NCI-H2029 (cell line): ENCODE data around the gene CCDC121.
"Not testable (repeated sequence)": the region's sequence is repeated elsewhere in the genome, so short reads cannot be mapped to it uniquely, and the experiment has no call there.

Experiments used
- DNase-seq: peaks from one replicate; lab custom pipeline; 2025; lab: John Stamatoyannopoulos, UW

CCDC121 gene

DNA sequence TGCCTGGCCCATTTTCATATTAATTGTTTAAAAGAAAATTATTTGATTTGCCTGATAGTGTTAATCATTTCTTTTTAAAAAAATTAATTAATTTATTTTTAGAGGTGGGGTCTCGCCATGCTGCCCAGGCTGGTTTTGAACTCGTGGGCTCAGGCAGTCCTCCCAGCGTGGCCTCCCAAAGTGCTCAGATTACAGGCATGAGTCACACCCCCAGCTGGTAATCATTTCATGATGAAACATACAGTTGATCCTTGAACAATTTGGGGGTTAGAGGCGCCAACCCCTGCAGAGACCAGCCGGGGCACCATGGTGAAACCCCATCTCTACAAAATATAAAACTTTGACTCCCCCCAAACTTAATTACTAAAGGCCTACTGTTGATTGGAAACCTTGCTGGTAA is 8.0 kb upstream of the CCDC121 start:
- no peak for DNase-seq

DNA sequence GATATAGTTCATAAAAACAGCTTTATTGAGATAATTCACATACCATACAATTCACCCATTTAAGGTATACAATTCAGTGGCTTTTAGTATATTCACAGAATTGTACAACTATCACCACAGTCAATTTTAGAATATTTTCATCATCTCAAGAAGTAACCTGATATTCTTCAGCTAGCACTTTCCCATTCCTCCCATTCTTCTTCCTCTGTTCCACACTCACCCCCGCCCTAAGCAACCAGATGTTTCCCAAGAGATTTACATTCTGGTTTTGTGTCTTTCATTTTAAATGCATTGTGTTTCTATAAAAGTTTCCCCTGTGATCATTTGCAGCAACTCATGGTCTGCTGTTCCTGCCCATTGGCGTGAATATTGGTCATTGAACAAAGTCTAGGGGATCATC is 5.5 kb upstream of the CCDC121 start:
- no peak for DNase-seq

DNA sequence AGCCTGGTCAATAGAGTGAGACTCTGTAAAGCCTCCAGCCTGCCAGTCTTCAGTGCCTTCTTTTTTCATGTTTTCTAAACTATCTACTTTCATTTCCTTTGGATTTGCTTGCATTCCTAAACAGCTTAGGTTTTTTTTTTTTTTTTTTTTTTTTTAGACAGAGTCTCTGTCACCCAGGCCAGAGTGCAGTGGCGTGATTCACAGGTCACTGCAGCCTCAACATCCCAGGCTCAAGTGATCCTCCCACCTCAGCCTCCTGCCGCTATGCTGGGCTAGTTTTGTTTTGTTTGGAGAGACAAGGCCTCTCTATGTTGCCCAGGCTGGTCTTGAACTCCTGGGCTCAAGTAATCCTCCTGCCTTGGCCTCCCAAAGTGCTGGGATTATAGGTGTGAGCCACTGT is 1.4 kb upstream of the CCDC121 start:
- not testable (repeated sequence) for DNase-seq

DNA sequence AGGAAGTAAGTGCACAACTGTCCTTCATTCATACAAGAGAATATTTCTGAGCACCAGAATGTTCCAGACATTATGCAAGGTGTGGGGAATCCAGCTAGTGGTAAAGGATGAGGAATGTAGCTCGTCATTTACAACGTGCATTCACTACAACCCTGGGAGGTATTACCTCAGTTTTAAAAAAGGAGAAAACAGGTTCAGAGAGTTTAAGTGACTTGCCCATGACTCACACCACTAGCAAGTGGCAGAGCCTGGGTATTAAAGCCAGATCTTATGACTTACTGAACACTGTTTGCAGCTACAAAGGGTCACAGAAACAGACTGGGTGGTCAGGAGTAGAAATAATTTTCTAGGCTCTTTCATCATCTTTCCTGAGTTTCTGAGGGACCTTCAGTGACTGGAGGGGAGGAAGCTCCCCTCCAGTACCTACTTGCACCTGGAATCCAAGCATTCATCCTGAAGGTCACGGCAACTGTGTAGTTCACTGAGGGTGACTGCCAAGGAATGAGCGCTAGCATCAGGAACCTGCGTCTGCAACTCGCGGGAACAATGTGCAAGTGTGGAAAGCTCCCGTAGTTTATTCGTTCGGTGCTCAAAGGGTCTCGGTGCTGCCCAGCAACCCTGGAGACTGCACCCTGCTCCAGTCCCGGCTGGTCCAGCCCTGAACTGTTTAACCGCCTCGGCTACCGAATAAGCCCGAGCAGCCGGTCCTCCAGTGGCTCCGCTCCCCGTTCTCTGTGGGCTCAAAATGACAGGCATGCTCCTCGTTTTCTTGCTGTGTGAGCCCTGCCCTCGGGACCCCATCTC is 647 bp downstream of the CCDC121 start:
- DNase-seq: no peak

DNA sequence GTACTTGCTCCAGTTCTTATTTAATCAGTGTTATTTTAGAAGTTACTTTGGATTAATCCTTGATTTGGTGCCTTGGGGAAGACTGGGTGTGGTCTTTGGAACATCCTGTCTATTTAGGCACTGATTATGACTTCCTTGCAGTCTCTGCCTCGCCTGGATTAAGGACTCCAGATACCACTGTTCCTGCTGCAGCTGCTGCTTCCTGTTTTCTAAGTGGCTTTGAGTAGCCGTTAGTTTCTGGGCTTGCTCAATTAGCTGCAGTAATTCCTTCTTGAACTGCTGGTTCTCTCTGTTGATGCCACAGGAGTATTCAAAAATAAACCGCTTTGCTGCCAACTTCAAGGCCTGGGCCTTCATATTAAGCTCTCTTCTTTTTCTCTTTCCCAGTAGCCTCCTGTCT is 1.9 kb downstream of the CCDC121 start:
- not testable (repeated sequence) for DNase-seq

DNA sequence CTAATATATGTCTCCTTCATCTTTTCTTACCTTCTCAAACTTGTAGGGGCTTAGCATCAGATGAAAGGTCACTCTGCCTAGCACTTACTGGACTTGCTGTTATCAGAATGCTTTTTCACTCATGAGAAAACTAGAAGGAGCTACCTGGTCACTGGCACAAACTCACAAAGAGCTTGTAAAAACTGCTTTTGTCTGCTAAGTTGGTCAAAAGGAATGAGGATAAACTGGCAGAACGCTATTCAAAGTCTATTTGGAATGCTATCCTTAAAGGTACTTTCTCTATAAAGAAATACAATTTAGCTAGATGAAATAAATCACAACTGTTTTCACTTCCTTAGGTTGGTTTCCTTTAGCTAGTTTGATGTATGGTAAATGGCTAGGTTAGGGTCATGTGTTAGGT is 2.5 kb downstream of the CCDC121 start:
- not testable (repeated sequence) for DNase-seq

DNA sequence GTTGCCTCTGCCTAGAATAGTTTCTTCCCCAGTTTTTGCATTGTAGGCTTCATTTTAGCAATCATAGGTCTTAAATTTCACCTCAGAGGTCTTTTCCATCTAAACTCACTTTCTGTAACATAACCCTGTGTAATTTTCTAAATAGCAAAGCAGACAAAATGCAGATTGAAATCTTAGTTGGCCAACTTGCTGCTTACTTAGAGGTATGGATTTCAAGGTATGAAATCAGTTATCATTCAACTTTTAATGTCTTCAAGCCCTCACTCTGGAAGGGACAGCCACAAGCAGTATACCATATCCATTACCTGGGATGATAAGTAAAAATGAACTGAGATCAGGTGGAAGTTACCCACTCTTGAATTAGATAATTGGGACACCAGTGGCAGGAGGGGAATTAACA is 3.9 kb downstream of the CCDC121 start:
- DNase-seq: no peak

DNA sequence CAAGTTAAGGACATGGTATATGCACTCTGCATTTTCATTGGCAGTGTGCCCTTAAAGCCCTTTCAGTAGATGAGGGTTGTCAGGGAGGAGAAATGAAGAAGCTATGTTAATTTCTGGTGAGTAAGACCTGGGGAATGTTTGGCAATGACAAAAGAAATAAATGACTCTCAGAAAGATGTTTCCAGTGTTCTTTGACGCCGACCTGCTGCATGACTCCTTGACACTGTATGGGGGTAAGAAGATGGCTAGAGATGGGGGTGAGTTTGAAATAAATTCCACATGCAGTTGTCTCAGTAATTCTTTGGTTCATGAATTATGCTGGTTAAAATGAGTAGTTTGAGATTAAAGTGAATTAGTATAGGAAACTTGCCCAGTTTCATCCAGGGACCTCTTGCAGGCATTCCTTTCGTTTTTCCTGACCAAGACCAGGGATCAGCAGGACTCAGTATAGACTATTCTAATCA is 5.9 kb downstream of the CCDC121 start:
- no peak for DNase-seq

DNA sequence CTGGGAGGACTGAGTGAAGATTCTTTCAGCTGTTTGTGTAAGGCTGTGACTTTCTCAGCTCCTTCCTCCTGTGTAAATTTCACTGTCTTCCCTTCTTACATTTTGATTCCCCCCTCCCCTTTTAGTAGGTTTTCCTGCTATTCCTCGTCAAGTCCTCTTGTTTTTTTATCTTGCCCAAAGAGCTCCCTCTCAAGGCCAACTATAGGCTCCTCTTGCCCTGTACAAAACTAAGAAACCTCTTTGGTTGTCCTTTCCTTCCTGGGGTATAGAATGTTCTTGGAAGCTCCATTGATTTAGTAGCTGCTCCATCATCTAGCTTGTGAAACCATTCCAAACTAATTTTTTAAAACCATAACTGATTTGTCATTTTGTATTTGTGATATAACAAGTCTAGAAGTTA is 7.3 kb downstream of the CCDC121 start:
- no peak for DNase-seq

DNA sequence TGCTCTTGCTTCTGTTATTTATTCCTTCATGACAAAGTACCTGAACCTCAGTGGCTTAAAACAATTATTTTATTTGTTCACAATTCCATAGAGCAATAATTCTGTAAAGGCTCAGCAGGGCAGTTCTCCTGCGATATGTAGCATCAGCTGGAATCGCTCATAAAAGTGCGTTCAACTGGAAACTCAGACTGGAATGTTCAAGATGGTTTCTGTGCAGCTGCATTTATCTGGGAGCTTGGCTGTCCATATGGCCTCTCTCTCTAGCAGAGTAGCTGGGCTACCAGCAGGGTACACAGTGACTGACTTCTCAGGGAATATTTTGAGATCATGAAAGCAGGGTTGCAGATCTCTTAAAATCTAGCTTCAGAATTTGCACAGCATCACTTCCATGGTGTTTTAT is 13.5 kb downstream of the CCDC121 start:
- DNase-seq: no peak

DNA sequence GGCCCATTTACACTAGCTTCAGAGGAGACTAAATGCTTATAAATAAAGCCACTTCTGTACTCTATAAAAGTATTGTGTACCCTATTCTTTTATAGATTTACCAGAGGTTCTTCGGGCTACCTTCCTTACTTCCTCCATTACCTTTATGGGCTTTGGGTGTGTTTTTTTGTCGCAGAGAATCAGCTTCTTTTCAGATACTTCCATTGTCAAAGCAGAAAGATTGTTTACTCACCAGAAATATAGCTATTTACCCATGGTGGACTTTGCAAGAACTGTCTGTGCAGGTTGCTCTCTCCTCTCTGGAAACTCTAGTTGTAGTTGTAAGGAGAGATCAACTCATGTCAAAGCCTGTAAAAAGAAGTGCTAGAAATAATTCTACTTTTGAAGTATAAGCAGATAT is 14.8 kb downstream of the CCDC121 start:
- no peak for DNase-seq

DNA sequence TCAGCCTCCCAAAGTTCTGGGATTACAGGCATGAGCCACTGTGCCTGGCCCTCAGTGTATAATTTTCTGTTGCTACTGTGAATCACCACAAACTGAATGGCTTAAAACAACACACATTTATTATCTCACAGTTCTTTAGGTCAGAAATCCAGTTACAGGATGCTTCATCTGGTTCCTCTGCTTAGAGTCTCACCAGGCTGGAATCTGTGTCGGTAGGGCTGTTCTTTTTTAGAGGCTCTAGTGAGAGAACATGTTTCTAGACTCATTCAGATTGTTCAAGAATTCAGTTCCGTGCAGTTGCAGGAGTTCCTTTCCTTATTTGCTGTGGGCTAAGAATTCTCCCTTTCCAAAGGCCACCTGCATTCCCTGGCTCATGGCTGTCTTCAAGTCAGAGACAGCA is 22.2 kb downstream of the CCDC121 start:
- DNase-seq: no peak

DNA sequence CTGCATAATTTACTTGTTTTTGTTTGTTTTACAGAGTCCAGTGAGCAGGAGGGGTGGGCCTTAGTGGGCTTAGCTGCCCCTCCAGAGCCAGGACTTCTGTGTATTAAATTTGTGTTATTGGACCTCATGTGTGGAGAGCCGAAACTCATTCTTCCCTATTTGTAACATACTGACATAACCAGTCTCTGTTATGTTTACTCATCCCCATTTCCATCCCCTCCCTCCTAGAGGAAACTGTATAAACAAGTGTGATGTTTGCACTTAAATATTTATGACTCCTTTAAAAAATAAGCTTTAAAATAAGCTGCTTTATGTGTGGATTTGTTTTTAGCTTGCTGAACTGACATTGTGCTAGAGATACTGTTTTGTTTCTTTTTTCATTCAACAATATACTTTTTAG is 32.2 kb downstream of the CCDC121 start:
- DNase-seq: no peak

DNA sequence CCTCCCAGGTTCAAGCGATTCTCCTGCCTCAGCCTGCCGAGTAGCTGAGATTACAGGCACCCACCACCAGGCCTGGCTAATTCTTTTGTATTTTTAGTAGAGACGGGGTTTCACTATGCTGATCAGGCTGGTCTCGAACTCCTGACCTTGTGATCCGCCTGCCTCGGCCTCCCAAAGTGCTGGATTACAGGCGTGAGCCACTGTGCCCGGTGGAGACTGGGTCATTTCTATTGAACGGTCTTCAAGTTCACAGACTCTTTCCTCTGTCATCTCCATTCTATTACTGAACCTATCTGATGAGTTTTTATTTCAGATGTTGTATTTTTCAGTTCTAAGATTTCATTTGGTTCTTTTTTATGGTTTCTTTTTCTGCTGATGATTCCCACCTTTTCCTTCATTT is 33.4 kb downstream of the CCDC121 start:
- not testable (repeated sequence) for DNase-seq

DNA sequence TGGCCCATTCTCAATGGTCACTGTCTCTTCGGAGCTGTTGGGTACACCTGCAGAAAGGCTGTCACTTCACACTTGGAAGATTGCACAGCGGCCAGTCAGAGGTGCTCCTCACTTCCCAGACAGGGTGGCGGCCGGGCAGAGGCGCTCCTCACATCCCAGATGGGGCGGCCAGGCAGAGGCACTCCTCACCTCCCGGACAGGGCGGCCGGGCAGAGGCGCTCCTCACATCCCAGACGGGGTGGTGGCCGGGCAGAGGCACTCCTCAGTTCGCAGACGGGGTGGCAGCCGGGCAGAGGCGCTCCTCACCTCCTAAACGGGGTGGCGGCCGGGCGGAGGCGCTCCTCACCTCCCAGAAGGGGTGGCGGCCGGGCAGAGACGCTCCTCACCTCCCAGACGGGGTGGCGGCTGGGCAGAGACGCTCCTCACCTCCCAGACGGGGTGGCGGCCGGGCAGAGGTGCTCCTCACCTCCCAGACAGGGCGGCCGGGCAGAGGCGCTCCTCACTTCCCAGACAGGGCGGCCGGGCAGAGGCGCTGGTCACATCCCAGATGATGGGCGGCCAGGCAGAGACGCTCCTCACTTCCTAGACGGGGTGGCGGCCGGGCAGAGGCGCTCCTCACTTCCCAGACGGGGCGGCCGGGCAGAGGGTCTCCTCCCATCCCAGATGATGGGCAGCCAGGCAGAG is 34.6 kb downstream of the CCDC121 start:
- DNase-seq: not testable (repeated sequence)

DNA sequence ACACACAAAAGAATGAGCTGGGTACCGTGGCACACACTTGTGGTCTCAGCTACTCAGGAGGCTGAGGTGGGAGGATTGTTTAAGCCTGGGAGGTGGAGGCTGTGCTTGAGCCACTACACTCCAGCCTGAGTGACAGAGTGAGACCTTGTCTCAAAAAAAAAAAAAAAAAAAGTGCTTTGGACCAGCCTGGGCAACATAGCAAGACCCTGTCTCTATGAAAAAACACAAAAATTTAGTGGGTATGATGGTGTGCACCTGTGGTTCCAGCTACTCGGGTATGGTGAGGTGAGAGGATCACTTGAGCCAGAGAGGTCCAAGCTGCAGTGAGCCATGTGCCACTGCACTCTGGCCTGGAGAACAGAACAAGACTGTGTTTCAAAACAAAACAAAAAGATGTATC is 35.6 kb downstream of the CCDC121 start:
- DNase-seq: no peak

DNA sequence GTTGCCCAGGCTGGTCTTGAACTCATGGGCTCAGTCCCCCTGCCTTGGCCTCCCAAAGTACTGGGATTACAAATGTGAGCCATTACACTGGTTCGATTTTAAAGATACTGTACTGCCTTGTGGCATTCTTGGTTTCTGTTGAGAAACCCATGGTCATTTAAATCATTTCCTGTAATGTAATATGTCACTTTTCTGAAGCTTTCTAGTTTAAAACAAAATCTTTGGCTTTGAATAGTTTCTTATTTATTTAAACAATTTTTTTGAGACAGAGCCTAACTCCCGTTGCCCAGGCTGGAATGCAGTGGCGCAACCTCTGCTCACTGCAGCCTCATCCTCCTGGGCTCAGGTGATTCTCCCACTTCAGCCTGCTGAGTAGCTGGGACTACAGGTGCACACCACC is 37.1 kb downstream of the CCDC121 start:
- DNase-seq: no peak

DNA sequence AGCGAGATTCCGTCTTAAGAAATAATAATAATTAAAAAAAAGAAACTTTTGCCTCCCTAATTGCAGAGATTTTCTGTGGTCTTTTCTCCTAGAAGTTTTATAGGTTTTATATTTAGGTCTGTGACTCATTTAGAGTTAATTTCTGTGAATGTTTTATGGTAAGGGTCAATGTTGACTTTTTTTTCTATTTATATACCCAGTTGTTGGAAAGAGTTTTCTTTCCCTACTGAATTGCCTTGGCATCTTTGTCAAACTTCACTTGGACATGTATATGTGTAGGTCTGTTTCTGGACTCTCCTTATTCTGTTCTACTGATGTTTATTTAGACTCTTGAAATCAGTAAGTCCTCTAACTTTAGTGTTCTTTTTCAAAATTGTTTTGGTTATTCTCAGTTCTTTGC is 40.5 kb downstream of the CCDC121 start:
- DNase-seq: no peak

DNA sequence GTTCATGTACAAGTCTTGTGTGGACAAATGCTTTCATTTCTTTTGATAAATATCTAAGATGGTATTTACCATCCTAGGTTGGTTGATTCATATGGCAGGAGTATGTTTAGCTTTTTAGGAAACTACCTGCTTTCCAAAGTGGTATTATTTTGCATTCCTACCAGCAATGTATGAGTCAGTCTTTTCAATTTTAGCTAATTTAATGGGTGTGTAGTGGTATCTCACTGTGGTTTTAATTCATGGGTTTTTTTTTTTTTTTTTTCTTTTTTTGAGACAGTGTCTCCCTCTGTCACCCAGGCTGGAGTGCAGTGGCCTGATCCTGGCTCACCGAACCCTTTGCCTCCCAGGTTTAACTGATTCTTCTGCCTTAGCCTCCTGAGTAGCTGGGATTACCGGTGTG is 41.8 kb downstream of the CCDC121 start:
- DNase-seq: no peak

DNA sequence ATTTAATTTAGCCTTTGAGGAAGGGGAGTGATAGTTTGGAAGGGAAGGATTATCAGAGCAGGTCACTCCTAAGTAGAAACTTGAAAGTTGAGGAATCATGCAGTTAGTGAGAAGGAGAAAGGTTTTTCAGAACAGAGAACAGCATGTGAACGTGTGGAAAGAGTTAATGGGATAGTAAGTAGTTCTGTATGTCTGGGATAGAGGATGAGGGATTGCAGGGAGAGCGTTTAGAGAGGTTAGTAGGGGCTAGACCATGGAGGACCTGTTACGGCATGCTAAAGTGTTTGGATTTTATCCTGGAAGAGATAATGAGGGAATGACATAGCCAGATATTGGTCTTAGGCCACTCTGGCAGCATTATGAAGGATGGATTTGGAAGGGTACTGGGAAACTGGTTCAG is 44.2 kb downstream of the CCDC121 start:
- DNase-seq: no peak

DNA sequence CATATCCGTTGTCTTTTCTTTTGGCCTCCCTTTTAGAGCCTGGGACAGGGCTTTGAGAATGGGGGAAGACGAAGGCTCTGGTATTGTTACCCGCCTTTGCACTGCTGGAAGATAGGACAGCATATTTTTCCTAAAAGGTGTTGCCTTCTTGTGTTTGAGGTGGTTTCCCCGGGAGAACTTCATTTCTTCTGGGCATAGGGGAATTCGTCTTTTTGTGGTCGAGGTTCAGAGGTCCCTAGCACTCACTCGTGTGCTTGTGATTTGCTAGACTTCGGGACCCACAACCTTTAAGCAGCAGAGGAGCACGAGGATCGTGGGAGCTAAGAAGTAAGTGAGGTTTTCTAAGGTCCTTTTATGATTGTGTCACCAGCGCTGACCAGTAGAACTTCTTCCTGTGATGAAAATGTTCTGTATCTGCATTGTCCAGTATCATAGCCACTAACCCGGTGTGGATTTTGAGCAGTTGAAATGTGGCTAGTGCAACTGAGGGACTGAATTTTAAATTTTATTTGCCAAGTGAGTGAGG is 45.4 kb downstream of the CCDC121 start:
- no peak for DNase-seq

DNA sequence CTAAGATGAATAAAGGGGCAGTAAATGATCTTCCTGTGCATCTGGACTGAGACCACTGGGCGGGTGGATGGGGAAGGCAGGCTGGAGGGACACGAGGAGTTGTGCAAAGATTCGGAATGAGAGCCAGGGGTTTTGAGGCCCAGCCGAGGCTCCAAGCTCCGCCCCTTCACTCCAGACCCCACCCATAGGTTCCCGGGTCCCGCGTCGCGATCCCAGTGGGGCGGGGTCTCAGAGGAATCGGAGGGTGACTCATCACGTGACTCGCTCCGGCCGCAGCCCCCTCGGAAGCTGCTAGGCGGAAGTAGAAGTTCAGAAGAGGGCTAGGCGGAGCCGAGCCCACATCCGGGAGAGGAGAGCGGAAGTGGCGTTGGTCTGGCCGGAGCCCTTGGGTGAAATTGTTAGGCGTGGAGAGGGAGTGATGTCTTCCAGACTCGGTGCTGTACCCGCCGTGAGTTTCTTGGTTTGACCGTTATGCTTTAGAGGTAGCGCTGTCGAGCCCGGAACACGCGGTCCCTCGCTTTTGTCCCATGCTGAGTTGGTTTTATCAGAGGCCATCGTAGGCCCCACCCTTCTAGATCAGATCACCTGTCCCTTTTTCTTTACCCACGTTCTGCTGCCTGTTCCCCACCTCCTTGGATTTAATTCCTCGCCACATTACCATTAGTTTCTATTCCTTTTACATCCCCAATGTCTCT is 46.0 kb downstream of the CCDC121 start, which contains the start of gene ZNF512:
TSS of gene ZNF512 (plus strand) at position 348 of the 695 bp plus-strand sequence. CDS start at position 419, 71 bp downstream.
- peak; percentile 94 for DNase-seq
